Hepatocyte (in vitro differentiated cells): Measurements from ENCODE around the gene DRG2.

Experiments used
- EZH2 ChIP-seq: fragments of 200-600 bp; sonication (generic); IDR thresholded peaks from 2 replicates; pipeline ENCODE4 v1.6.1; 2016; ENCODE audit warnings: antibody characterized with exemption, mild to moderate bottlenecking, borderline replicate concordance
- TF ChIP-seq, protein P1 (sequence below): fragments of 200-600 bp; sonication (generic); IDR thresholded peaks from 2 replicates; pipeline ENCODE4 v1.5.1; 2016; ENCODE audit warnings: antibody characterized with exemption, mild to moderate bottlenecking; ENCODE audit not compliant: poor library complexity

GRCh38 chr17:18143044-18143936 lies 55.5 kb downstream of the DRG2 start:
- TF ChIP-seq, protein P1, sequence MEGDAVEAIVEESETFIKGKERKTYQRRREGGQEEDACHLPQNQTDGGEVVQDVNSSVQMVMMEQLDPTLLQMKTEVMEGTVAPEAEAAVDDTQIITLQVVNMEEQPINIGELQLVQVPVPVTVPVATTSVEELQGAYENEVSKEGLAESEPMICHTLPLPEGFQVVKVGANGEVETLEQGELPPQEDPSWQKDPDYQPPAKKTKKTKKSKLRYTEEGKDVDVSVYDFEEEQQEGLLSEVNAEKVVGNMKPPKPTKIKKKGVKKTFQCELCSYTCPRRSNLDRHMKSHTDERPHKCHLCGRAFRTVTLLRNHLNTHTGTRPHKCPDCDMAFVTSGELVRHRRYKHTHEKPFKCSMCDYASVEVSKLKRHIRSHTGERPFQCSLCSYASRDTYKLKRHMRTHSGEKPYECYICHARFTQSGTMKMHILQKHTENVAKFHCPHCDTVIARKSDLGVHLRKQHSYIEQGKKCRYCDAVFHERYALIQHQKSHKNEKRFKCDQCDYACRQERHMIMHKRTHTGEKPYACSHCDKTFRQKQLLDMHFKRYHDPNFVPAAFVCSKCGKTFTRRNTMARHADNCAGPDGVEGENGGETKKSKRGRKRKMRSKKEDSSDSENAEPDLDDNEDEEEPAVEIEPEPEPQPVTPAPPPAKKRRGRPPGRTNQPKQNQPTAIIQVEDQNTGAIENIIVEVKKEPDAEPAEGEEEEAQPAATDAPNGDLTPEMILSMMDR = no peak
- TF ChIP-seq EZH2 = no peak
